HG03460 (cell line): Measurements from ENCODE around the gene PRKD1.
"Not testable (repeated sequence)": the region's sequence is repeated elsewhere in the genome, so short reads cannot be mapped to it uniquely, and the experiment has no call there.

ENCODE experiments used
- ATAC-seq: cut with Tn5 transposase; IDR thresholded peaks from one replicate; pipeline ENCODE4 v1.9.1; 2021; ENCODE audit not compliant: unreplicated experiment

The PRKD1 gene

DNA sequence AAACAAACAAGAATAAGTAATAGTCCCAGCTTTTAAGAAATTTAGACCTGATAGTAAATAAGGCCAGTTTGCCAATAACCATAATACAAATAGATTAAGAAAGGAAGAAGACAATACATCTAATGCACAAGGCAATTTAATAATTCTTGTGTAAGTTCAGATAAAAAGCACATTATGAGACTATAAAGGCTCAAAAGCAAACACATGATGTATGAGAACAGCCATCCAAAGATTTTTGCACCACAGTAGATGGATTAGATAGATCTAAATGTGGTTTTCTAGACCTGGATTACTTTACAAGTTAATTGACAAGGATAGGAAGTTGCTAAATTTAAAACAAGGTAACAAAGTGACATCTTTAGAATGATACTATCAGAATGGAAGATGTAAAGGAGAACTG is 125.4 kb downstream of the PRKD1 start:
- no peak for ATAC-seq

DNA sequence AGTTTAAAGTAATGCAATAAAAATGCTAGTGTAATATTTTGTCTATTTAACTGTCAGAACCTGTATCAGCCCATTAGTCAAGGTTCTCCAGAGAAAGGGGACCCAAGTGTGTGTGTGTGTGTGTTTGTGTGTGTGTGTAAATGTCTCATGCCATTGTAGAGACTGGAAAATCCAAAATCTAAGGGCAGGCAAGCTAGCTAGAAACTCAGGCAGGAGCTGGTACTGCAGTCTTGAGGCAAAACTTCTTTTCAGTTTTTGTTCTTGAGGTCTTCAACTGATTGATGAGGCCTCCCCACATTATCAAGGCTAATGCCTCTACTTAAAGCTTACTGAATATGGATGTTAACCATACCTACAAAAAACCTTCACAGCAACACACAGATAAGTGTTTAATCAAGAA is 126.7 kb downstream of the PRKD1 start:
- ATAC-seq: no peak

DNA sequence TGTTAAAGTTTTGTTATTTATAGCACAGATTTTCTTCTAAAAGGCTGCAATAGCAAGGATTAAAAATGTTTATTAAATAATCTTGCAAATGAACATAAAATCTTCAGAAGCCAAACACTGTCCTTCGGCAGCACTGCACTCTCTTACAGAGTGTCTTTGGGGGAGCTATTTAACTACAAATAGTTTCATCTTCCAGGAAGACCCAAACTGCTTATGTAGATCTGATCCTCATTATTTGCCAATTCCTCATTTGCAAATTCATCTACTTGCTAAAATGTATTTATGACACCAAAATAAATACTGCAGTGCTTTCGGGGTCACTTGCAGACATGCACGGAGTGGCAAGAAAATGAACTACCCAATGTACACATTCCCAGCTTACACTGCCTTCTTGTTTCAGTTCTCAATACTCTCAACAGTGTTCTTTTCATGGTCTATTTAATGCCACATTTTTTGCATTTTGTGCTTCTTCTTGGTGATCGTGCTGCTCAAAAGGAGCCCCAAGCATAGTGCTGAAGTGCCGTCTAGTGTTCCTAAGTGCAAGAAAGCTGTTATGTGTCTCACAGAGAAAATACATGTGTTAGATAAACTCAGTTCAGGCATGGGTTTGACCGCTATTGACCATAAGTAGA is 128.1 kb downstream of the PRKD1 start:
- ATAC-seq: peak; percentile 57

DNA sequence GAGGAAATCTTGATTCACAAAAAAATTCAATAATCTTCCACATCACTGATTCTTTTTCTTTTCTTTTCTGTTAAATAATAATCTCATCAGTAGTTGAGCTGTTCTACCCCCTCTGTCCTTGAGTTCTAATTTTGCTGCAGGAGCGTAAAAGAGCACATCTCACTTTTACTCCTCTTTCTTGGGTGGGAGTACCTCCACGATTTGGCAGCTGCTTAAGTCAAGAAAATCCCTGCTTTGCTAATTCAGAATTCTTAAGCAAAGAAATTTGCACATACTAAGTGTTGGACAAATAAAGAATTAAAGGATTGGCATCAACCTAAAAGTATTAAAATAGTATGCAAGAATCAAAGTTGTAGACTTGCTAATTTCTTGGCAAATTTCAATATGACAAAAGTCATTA is 128.8 kb downstream of the PRKD1 start:
- ATAC-seq: no peak

DNA sequence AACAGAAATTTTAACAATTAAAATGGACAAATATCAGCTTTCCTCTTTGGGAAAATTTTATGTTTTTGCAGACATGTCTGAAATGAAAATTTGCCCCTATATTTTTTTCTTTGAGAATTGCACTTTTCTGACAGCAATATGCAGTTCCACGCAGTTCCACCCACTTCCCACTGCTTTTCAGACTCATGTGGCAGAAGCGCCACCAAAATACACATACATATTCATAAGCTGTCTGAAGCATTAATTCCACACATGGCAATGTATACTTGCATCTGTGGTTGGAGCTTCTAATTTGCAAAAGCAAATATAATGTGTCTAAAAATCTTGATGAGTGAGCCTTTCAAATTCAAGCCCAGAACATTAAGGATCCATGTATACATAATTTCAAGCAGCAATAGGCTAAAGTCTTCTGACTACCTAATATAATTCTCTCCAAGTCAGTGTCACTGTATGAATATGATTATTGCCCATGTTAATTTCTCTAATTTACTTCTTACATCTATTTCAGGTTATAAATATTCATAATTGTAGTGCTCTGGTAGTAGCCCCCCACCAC is 129.5 kb downstream of the PRKD1 start:
- ATAC-seq: no peak

DNA sequence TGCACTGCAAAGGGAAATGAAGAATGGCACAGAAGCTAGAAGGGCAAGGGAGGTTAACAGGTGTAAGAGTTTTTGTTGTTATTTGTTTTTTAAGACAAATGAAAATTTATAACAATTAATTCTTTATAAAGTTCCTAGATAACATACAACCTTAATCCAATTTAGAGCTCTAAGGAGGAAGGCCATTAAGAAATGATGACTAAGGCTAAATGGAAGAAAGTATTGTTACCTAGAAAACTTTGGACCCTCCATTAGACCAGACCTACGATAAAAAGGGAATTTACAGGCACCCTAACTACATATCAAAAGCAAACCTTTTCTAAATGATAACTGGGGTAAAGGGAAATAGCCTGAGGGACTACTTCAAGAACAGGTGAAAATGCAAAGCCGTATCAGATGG is 130.8 kb downstream of the PRKD1 start:
- no peak for ATAC-seq

DNA sequence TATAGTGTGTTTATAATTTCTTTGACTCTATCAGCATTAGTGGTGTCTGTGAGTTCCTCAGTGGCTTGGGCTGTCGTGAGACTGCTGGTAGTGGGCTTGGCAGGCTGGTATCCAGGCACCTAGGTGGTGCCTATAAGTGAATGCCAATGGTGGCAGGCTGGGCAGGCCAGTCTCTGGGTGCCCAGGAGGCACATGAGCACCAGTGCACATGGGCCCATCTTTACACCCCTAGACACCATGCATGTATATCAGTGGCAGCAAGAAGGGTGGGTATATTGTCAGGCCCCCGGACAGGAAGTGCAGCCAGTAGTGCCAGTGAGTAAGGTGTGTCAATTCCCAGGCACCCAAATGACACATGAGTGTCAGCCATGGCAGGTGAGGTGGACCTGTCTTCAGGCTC is 138.2 kb downstream of the PRKD1 start:
- ATAC-seq: no peak

DNA sequence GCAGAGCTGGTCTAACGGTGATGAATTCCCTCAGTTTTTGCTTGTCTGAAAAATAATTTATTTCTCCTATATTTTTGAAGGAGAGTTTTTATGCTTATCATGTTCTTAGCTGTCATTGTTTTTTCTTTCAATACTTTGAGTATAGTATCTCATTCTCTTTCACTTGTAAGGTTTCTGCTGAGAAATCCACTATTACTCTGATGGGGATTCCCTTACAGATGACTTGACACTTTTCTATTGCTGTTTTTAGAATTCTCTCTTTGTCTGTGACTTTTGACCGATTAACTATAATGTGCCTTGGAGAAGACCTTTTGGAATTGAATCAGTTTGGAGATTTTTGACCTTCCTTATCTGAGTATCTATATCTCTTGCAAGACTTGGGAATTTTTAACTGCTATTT is 139.6 kb downstream of the PRKD1 start:
- ATAC-seq: no peak

DNA sequence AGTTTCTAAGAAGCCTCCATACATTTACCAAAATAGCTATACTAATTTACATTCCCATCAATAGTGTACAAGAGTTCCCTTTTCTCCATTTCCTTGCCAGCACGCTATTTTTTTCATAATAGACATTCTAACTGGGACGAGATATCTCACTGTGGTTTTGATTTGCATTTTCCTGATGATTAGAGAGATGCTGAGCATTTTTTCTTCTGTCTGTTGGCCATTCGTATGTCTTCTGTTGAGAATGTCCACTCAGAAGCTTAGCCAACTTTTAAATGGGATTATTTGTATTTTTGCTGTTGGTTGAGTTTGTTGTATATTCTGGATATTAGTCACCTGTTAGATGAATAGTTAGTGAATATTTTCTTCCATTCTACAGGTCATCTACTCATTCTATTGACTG is 144.1 kb downstream of the PRKD1 start:
- ATAC-seq: no peak

DNA sequence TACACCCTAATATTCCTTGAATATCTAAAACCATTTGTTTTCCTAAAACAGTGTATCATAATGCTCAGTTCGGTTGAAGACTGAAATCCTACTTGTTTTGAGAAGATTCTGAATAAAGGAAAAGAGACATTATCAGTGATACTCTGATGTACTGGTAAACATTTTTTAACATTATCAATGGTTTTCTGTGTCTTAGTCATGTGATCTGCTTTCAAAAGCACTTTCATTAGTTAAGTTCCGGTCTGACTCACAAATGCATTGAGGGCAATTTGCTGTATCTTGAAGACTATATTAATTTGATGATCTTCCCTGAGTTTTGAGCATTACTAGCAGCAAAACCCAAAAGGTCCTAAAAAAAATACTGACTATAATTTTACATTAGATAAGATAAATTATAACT is 145.6 kb downstream of the PRKD1 start:
- ATAC-seq: no peak

DNA sequence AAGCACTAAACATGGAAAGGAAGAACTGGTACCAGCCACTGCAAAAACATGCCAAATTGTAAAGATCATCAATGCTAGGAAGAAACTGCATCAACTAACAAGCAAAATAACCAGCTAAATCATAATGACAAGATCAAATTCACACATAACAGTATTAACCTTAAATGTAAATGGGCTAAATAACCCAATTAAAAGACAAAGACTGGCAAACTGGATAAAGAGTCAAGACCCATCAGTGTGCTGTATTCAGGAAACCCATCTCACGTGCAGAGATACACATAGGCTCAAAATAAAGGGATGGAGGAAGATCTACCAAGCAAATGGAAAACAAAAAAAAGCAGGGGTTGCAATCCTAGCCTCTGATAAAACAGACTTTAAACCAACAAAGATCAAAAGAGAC is 150.5 kb downstream of the PRKD1 start:
- not testable (repeated sequence) for ATAC-seq

DNA sequence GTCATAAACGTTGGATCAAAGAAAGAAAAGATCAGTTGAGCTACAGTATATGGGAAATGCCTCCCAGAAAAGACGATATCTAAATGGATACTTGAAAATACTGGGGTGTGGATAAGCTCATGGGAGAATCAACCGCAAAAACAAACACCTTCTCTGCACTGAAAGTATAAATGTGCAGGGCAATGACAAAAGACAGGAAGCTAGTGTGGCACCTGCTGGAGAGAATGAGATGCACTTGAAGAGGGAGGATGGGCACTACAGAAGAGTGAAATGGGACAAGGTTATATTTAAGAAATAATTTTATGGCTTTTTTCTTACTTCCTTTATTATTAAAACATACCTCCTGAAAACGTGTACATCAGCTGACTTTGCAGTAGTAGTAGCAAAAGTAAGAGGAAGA is 153.7 kb downstream of the PRKD1 start:
- ATAC-seq: no peak

DNA sequence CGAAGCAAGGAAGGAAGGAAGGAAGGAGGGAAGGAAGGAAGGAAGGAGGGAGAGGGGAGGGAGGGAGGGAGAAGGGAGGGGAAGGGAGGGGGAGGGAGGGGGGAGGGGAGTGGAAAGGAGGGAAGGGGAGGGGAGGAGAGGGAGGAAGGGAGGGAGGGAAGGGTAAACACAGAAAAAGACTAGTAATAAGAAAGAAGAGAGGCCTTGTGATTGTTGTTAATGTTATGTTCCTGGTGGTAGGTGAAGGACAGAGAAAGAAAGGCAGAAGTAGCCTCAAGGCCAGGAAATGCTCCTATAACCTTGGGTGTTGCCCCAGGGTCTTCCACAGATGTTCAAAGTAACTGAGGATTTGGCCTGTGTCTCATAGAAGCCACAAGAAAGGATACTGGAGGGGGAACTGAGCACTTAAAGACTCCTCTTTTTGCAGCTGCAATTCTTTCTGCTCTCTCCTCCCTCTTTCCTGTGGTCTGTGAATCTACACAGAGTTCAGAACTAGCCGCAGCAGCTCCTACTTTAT is 164.2 kb downstream of the PRKD1 start:
- no peak for ATAC-seq

DNA sequence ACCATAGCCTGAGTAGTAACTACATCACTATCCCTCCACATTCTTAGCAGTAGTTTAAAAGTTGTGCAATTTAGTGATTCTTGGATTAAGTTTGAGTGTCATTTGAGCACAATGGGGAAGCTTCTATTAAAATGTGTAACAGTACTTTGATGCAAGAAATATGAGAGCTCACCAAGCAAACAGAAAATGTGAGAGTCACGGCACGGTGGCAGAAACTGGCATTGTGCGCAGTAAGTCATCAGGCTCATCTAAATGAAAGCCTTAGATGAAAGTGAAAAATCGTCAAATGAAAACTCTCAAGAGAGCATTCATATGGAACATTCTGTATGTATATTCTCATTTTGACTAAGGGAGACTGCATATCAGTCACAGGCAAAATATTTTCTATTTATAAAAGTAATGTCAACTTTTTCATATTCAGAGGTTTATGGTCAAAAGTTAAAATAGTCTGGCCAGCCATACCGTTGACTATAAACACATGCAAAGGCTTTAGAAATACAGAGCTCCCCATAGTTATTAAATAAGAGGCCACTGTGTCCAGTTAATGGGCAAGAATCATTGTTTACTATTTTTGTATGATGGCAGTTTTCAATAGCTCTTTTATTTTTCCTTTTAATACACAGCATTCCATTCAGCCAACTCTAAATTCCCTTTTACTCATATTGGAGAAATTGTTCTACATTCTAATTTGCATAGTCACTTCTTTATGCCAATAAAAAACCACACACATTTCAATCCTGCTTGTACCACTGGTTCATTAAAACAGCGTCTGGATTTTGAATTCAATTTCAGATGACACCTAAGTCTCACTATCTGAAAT is 167.9 kb downstream of the PRKD1 start:
- ATAC-seq: peak; percentile 87

DNA sequence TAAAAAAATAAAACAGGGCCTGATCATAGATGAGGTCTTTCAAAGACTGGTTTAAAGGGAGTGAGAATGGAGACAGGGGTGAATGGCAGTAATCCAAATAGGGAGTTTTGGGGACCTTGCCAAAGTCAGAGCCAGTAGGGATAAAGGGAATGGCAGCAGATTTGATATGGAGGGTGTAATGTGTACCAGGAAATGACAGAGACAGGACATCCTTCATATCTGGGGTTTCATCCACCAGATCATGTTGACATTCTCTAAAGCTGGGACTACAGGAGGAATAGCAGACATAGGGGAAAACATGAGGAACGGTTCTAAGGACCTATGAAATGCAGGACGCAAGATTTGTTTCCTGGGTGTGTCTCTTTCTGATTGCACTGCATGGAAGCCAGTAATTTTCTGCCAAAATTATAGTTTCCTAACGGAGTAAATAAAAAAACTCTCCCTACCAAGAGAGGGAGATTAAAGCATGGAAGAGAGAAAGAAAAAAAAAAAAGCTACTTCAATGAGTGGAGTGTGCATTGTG is 169.9 kb downstream of the PRKD1 start:
- no peak for ATAC-seq

DNA sequence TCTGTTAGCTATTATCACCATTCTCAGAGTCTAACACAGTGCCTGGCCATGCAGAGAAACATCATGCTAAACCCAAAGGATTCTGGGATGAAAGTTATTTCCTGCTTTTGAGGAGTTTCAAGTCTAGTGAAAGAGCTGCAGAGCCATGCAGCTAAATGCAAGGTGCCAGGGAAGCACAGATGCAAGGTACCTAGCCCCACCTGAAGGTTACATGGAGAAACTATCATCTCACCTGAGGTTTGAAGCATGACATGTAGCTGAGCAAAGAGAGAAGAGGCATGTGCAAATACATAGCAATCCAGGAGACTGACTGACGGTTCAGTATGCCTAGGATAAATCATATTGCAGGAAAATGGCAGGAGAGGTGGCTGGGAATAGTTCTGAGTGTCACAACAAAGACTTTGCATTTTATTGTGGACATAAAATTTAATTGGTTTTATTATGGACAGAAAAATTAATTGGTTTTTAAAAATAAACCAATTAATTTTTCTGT is 170.4 kb downstream of the PRKD1 start:
- ATAC-seq: no peak

DNA sequence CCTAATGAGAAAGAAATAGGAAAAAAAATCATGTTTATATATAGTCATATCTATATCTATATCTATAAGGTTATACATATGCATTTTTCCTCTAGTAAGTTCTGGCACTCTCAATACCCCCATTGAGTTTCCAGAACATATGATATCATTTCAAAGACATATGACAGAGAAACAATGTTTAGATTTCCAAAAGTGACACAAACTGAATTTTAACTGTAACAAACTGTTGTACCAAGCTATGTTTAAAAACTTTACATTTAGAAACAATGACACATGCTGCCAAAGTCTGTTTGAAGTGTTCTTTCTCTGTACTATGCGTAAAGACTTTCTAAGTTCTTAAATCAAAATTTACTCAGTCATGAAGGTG is 171.6 kb downstream of the PRKD1 start:
- ATAC-seq: no peak

DNA sequence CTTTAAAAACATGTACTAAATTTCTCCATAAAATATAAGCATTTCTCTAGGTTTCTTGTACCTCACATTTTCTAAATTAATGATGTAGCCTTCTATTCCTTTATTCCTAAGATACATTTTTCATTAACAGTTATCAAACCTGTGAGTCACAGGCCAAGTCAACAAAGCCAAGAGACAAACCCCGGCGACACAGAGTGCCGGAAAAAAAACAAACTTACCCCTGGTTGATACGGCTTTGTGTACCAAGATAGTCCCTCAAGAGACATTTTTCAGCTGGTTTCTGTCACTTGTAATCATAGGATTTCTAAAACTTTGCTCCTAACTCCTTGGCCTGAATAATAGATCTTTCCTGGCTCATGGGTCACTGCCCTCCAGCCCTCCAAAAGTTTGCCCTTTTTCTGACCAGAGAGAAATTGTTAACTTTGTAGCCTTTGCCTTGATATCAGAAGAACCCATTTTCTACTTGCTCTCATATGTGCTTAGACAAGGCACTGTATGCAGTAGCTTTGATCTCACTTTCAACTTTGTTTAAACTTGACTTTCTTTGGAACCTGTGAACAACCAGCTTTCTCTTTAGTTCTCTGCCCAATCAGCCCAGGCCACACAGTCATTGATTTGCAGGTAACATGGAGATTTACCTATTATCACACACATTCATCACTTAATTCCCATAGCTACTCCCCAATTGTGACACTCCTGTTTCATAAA is 172.2 kb downstream of the PRKD1 start:
- ATAC-seq: no peak

DNA sequence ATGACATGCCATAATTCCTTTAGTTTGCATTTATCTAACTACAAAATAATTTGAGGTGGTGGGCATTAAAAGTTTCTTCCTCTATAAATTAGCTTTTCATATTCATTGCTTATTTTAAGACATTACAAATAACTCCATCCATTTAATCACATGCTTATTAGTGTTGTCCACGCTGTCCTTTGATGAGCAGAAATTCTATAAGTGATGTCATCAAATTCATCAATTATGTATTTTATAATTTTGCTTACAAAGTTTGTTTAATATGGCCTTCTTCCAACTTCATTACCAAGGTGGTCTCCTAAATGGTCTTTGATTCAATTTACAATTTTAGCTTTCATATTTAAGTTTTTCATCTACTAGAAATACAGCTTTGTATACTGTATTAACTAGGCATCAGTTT is 173.5 kb downstream of the PRKD1 start:
- ATAC-seq: no peak

DNA sequence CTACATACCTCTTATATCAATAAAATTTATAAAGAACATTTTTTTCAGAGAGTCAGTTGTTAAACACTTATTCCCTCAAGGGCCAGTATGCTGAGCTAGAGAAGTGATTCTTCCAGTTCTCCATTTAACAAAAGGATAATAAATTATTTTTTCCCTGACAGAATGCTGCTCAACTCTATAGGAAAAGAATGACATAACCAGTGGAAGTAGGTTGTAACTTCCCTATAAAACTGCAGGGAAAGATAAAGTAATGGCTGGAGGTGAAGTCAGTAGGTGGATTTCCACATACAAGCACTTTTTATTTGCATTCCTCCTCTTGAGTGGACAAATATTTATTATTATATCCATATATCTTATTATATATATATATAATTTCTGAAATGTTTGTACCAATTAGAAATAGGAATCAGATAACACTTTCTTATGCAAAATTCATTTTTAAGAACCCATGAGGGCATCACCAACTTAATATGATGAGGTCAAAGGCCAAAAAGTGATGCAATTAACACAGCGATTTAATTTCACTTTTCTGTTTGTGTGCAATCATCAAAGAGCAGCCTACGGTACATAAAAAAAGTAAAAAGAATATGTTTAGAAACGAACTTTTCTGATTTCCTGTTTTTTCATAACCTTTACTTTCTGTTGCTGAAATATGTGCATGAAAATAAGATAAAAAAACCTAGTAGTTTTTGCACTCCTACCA is 175.3 kb downstream of the PRKD1 start:
- ATAC-seq: no peak

DNA sequence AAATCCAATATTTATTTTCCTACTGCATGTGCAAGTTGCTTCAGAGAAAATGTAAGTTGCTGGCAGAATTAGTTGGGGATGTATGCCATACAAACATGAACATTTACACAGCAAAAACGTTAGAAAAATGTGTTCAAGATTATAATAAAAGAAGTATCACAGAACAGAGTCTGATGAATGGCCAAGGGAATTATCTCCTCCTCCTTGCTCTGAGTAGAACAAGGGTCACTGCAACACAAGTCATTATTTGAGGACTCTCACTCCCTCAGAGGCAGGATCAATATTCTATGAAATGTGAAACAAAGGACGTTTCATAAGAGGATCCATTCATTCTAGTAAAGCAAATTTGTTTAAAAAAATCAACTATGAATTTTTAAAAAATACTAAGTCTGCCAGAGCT is 177.8 kb downstream of the PRKD1 start:
- ATAC-seq: no peak
